Measurements from ENCODE around the gene PPP2R2B. TPM values are rescaled to one million over a fixed set of nuclear protein-coding genes. Genes with fewer than 3 reads are reported as not detected.

Gene PPP2R2B
- total and polyA plus RNA-seq, 2 donors (not counting 3 experiments of a cell fraction or from before 2014, with no cell fraction given) = not detected

GRCh38 chr5:146816775-146817387 lies 61.7 kb downstream of the PPP2R2B start:
- DNase-seq (ENCODE audit: low read depth, low spot score) = no peak
- intact Hi-C loops (cut with micrococcal nuclease) = no loop called here
- BruUV-seq (replicated peaks) = no TSS peak
- CTCF ChIA-PET = no interaction called here
- Histone ChIP-seq H3K36me3 (ENCODE audit: control insufficient read depth in 2 of 2, extremely low read depth in 1 of 2, insufficient read depth in 2 of 2, low read length in 2 of 2) (no peaks in the 10 kb centered on the region), H3K9me3 (replicated peaks; ENCODE audit: control insufficient read depth, insufficient read depth, low read length) (no peaks in the 10 kb centered on the region), H3K4me2 (ENCODE audit: insufficient read depth, low read length) (no peak overlapping the region), H3K79me2 (ENCODE audit: control insufficient read depth, insufficient read depth, low read length) (no peaks in the 10 kb centered on the region), H2AFZ (ENCODE audit: low read depth, low read length) (no peak overlapping the region), H3K9ac (replicated peaks; ENCODE audit: extremely low read depth, insufficient read depth, low read length) (no peak overlapping the region), H3K27me3 (ENCODE audit: control insufficient read depth in 2 of 2, insufficient read depth in 2 of 2, low read length in 2 of 2) (no peaks in the 10 kb centered on the region), H3K27ac (ENCODE audit: insufficient read depth, low read depth, low read length) (no peak overlapping the region), H3K4me1 (ENCODE audit: control insufficient read depth, extremely low read depth, insufficient read depth, low read length) (no peaks in the 10 kb centered on the region), H4K20me1 (replicated peaks; ENCODE audit: control insufficient read depth, extremely low read depth, insufficient read depth, low read length) (no peaks in the 10 kb centered on the region), H3K4me3 (replicated peaks in 1 of 3; ENCODE audit: insufficient read depth in 1 of 3, low read depth in 1 of 3, low read length in 3 of 3) (no peak overlapping the region), H3K9me1 (replicated peaks; ENCODE audit: control insufficient read depth, extremely low read depth, insufficient read depth, low read length) (no peaks in the 10 kb centered on the region)
- TF ChIP-seq POLR2A (IDR thresholded peaks at IDR 0.05; ENCODE audit: low read depth, low read length) = no peak
- TF ChIP-seq EZH2 (IDR thresholded peaks at IDR 0.05; ENCODE audit: borderline replicate concordance, low read depth, low read length, severe bottlenecking) = no peak
- no peak for TF ChIP-seq GATA2 (IDR thresholded peaks at IDR 0.05; ENCODE audit: insufficient read depth, insufficient read length, low read depth, low read length)
- no peak for TF ChIP-seq POLR2AphosphoS5 (IDR thresholded peaks at IDR 0.05; ENCODE audit: insufficient read depth, low read depth, low read length)
- no peak for TF ChIP-seq FOS (IDR thresholded peaks at IDR 0.05; ENCODE audit: borderline replicate concordance, insufficient read depth, low read length)
- no peak for TF ChIP-seq MYC (IDR thresholded peaks at IDR 0.05; ENCODE audit: low read depth, low read length)
- POLR2A ChIA-PET = no interaction called here
- dilution Hi-C loops (cut with MboI; ENCODE audit: extremely low pct_ligation_motif_present, low sequenced_read_pairs) = no loop called here
- no peak for FAIRE-seq

GRCh38 chr5:146815411-146815810 lies 63.1 kb downstream of the PPP2R2B start:
- Histone ChIP-seq H3K4me2 (ENCODE audit: insufficient read depth, low read length) (no peak overlapping the region), H3K36me3 (ENCODE audit: control insufficient read depth in 2 of 2, extremely low read depth in 1 of 2, insufficient read depth in 2 of 2, low read length in 2 of 2) (no peaks in the 10 kb centered on the region), H4K20me1 (replicated peaks; ENCODE audit: control insufficient read depth, extremely low read depth, insufficient read depth, low read length) (no peaks in the 10 kb centered on the region), H3K4me3 (replicated peaks in 1 of 3; ENCODE audit: insufficient read depth in 1 of 3, low read depth in 1 of 3, low read length in 3 of 3) (no peak overlapping the region), H3K27ac (ENCODE audit: insufficient read depth, low read depth, low read length) (no peak overlapping the region), H3K79me2 (ENCODE audit: control insufficient read depth, insufficient read depth, low read length) (no peaks in the 10 kb centered on the region), H3K27me3 (ENCODE audit: control insufficient read depth in 2 of 2, insufficient read depth in 2 of 2, low read length in 2 of 2) (no peaks in the 10 kb centered on the region), H3K4me1 (ENCODE audit: control insufficient read depth, extremely low read depth, insufficient read depth, low read length) (no peaks in the 10 kb centered on the region), H3K9me1 (replicated peaks; ENCODE audit: control insufficient read depth, extremely low read depth, insufficient read depth, low read length) (no peaks in the 10 kb centered on the region), H3K9me3 (replicated peaks; ENCODE audit: control insufficient read depth, insufficient read depth, low read length) (no peaks in the 10 kb centered on the region), H3K9ac (replicated peaks; ENCODE audit: extremely low read depth, insufficient read depth, low read length) (no peak overlapping the region), H2AFZ (ENCODE audit: low read depth, low read length) (no peak overlapping the region)
- CTCF ChIA-PET = no interaction called here
- BruUV-seq (replicated peaks) = no TSS peak
- POLR2A ChIA-PET = no interaction called here
- FAIRE-seq (no peak), DNase-seq (ENCODE audit: low read depth, low spot score) (no peak)
- dilution Hi-C loops (cut with MboI; ENCODE audit: extremely low pct_ligation_motif_present, low sequenced_read_pairs) (no loop called here), intact Hi-C loops (cut with micrococcal nuclease) (no loop called here)
- TF ChIP-seq EZH2 (IDR thresholded peaks at IDR 0.05; ENCODE audit: borderline replicate concordance, low read depth, low read length, severe bottlenecking) (no peak), JUN (IDR thresholded peaks at IDR 0.05; ENCODE audit: borderline replicate concordance, insufficient read depth, insufficient read length, low read depth) (no peak), GATA2 (IDR thresholded peaks at IDR 0.05; ENCODE audit: insufficient read depth, insufficient read length, low read depth, low read length) (no peak), FOS (IDR thresholded peaks at IDR 0.05; ENCODE audit: borderline replicate concordance, insufficient read depth, low read length) (no peak), MYC (IDR thresholded peaks at IDR 0.05; ENCODE audit: low read depth, low read length) (no peak), POLR2AphosphoS5 (IDR thresholded peaks at IDR 0.05; ENCODE audit: insufficient read depth, low read depth, low read length) (no peak), MAX (IDR thresholded peaks at IDR 0.05; ENCODE audit: insufficient read depth, insufficient read length) (no peak), POLR2A (IDR thresholded peaks at IDR 0.05; ENCODE audit: low read depth, low read length) (no peak), CTCF (IDR thresholded peaks at IDR 0.05; ENCODE audit: extremely low read depth in 1 of 2, insufficient read depth in 1 of 2, low read depth in 1 of 2, low read length in 2 of 2) (no peak)
